H1 (cell line): ENCODE data around the gene PIMREG. TPM values are rescaled to one million over a fixed set of nuclear protein-coding genes. Genes with fewer than 3 reads are reported as not detected.

ENCODE experiments used
- CTCF ChIA-PET: fragments of 300-600 bp; sonication (Branson Sonifier 250); formaldehyde crosslinking; loops from one replicate; lab custom pipeline; 2021; ENCODE audit not compliant: partially characterized antibody; lab: Charles Lee
- POLR2A ChIA-PET: fragments of 300-600 bp; sonication (Branson Sonifier 250); formaldehyde crosslinking; loops from one replicate; lab custom pipeline; 2021; ENCODE audit warnings: inconsistent platforms; ENCODE audit not compliant: partially characterized antibody; lab: Charles Lee
- DNase-seq, 2 experiments: peaks; one replicate each; pipeline versions ENCODE4 v3.0.0 to v3.0.0-alpha.2; 2010 to 2022; ENCODE audit warnings: low spot score in 2 of 2, low read depth in 1 of 2, mixed read lengths in 1 of 2
- FAIRE-seq: peaks from 2 replicates; lab custom pipeline; 2011; peaks lifted over from hg19 to GRCh38; lab: Jason Lieb, UNC
- H2AFZ ChIP-seq: 2 replicates; pipeline ENCODE4 v1.8.1; 2012; ENCODE audit warnings: low read length, inconsistent platforms
- H2AK5ac ChIP-seq: 2 replicates; pipeline ENCODE4 v1.6.1; 2013; ENCODE audit warnings: low read depth, low read length
- H2BK120ac ChIP-seq: replicated peaks from 2 replicates; pipeline ENCODE3; 2013; ENCODE audit warnings: low read depth, low read length, inconsistent platforms
- H2BK12ac ChIP-seq: 2 replicates; pipeline ENCODE4 v1.6.1; 2013; ENCODE audit warnings: low read depth, low read length
- H2BK15ac ChIP-seq: 2 replicates; pipeline ENCODE4 v1.6.1; 2013; ENCODE audit warnings: low read length
- H2BK20ac ChIP-seq: 2 replicates; pipeline ENCODE4 v1.6.1; 2013; ENCODE audit warnings: low read length
- H2BK5ac ChIP-seq: 2 replicates; pipeline ENCODE4 v1.6.1; 2013; ENCODE audit warnings: low read depth, low read length
- H3K14ac ChIP-seq: 2 replicates; pipeline ENCODE4 v1.6.1; 2013; ENCODE audit warnings: inconsistent platforms; ENCODE audit not compliant: insufficient read length
- H3K18ac ChIP-seq: 2 replicates; pipeline ENCODE4 v1.6.1; 2013; ENCODE audit warnings: low read length; ENCODE audit errors: extremely low read depth
- H3K23ac ChIP-seq: 2 replicates; pipeline ENCODE4 v1.6.1; 2013; ENCODE audit warnings: inconsistent platforms; ENCODE audit not compliant: insufficient read length
- H3K23me2 ChIP-seq: 2 replicates; pipeline ENCODE4 v1.6.1; 2013; ENCODE audit warnings: low read depth, low read length
- H3K27ac ChIP-seq: 2 replicates; pipeline ENCODE4 v1.6.1; 2011; ENCODE audit warnings: low read depth, low read length, inconsistent platforms
- H3K27me3 ChIP-seq, 4 experiments: replicated peaks in 1 of 4; 1 replicate in 1 of 4; 2 replicates in 3 of 4; pipeline versions ENCODE4 v1.6.1 to v1.8.1; 2011 to 2013; ENCODE audit warnings: low read length in 3 of 4, mild to moderate bottlenecking in 3 of 4, inconsistent platforms in 2 of 4, mixed read lengths in 2 of 4, moderate library complexity in 1 of 4; ENCODE audit not compliant: control insufficient read depth in 3 of 4, insufficient read depth in 3 of 4; ENCODE audit errors: extremely low read depth in 1 of 4
- H3K36me3 ChIP-seq, 4 experiments: 2 replicates each; pipeline versions ENCODE4 v1.6.1 to v1.8.1; 2011 to 2013; ENCODE audit warnings: mild to moderate bottlenecking in 4 of 4, low read length in 3 of 4, moderate library complexity in 2 of 4, control low read depth in 1 of 4, inconsistent platforms in 1 of 4; ENCODE audit not compliant: insufficient read depth in 4 of 4, control insufficient read depth in 2 of 4
- H3K4ac ChIP-seq: replicated peaks from 2 replicates; pipeline ENCODE3; 2013; ENCODE audit warnings: low read length, low read depth, mixed read lengths, inconsistent platforms; ENCODE audit not compliant: insufficient read length
- H3K4me1 ChIP-seq, 4 experiments: replicated peaks in 1 of 4; 1 replicate in 1 of 4; 2 replicates in 3 of 4; pipeline versions ENCODE4 v1.6.1 to v1.8.1; 2011 to 2013; ENCODE audit warnings: low read length in 3 of 4, inconsistent platforms in 2 of 4, mixed read lengths in 1 of 4; ENCODE audit not compliant: insufficient read depth in 4 of 4, control insufficient read depth in 3 of 4
- H3K4me2 ChIP-seq, 2 experiments: 2 replicates each; pipeline versions ENCODE4 v1.6.1 to v1.8.1; 2011 to 2013; ENCODE audit warnings: low read depth in 2 of 2, low read length in 2 of 2, control low read depth in 1 of 2, inconsistent platforms in 1 of 2, mild to moderate bottlenecking in 1 of 2; ENCODE audit not compliant: insufficient read depth in 1 of 2
- H3K4me3 ChIP-seq, 4 experiments: fragments of 200-600, 300-600 bp in 1 of 4; sonication (generic), shearing (Covaris generic), sonication (Bioruptor Twin) in 1 of 4; 2 replicates each; pipeline versions ENCODE4 v1.5.1 to v1.8.1; 2011 to 2016; ENCODE audit warnings: low read length in 4 of 4, low read depth in 3 of 4, control low read depth in 2 of 4, inconsistent platforms in 2 of 4, mild to moderate bottlenecking in 2 of 4, mixed read lengths in 1 of 4, moderate library complexity in 1 of 4; ENCODE audit not compliant: insufficient read depth in 2 of 4; ENCODE audit errors: extremely low read depth in 1 of 4
- H3K56ac ChIP-seq: replicated peaks from 2 replicates; pipeline ENCODE3; 2013; ENCODE audit warnings: low read depth, mild to moderate bottlenecking, mixed read lengths, low read length, inconsistent platforms; ENCODE audit not compliant: insufficient read length
- H3K79me1 ChIP-seq: 2 replicates; pipeline ENCODE4 v1.6.1; 2013; ENCODE audit warnings: low read depth, low read length, control low read depth
- H3K79me2 ChIP-seq, 2 experiments: 2 replicates each; pipeline versions ENCODE4 v1.6.1 to v1.8.1; 2012 to 2013; ENCODE audit warnings: low read length in 2 of 2, mild to moderate bottlenecking in 2 of 2, inconsistent platforms in 1 of 2; ENCODE audit not compliant: insufficient read depth in 2 of 2, control insufficient read depth in 1 of 2
- H3K9ac ChIP-seq, 4 experiments: replicated peaks in 1 of 4; 1 replicate in 1 of 4; 2 replicates in 3 of 4; pipeline versions ENCODE4 v1.6.1 to v1.8.1; 2011 to 2013; ENCODE audit warnings: low read depth in 3 of 4, low read length in 3 of 4, control low read depth in 2 of 4, mild to moderate bottlenecking in 2 of 4, moderate library complexity in 2 of 4, inconsistent platforms in 1 of 4; ENCODE audit errors: extremely low read depth in 1 of 4
- H3K9me3 ChIP-seq, 2 experiments: 2 replicates each; pipeline versions ENCODE4 v1.6.1 to v1.8.1; 2012 to 2013; ENCODE audit warnings: mild to moderate bottlenecking in 2 of 2, moderate library complexity in 2 of 2, control low read depth in 1 of 2, inconsistent platforms in 1 of 2, low read depth in 1 of 2, low read length in 1 of 2, mixed read lengths in 1 of 2; ENCODE audit not compliant: insufficient read depth in 2 of 2
- H4K20me1 ChIP-seq, 2 experiments: replicated peaks in 1 of 2; 2 replicates each; pipeline versions ENCODE3 to v1.8.1; 2011 to 2013; ENCODE audit warnings: inconsistent platforms in 2 of 2, low read length in 2 of 2, mild to moderate bottlenecking in 1 of 2; ENCODE audit not compliant: insufficient read depth in 2 of 2, control insufficient read depth in 1 of 2
- H4K5ac ChIP-seq: 2 replicates; pipeline ENCODE4 v1.6.1; 2013; ENCODE audit warnings: low read length, low read depth, mixed read lengths, inconsistent platforms; ENCODE audit not compliant: insufficient read length
- H4K8ac ChIP-seq: 2 replicates; pipeline ENCODE4 v1.8.0; 2013; ENCODE audit warnings: mild to moderate bottlenecking, moderate library complexity, low read length, inconsistent platforms; ENCODE audit not compliant: insufficient read depth; ENCODE audit errors: extremely low read depth
- H4K91ac ChIP-seq: replicated peaks from 2 replicates; pipeline ENCODE3; 2013; ENCODE audit warnings: low read length, mixed read lengths, inconsistent platforms; ENCODE audit not compliant: insufficient read length
- BCL11A ChIP-seq, 2 experiments: IDR thresholded peaks; one replicate each; pipeline ENCODE4 v1.6.1; 2011; ENCODE audit warnings: low read depth in 2 of 2, low read length in 2 of 2, mild to moderate bottlenecking in 2 of 2
- EZH2 ChIP-seq: fragments of 200-600 bp; sonication (generic); IDR thresholded peaks from 2 replicates; pipeline ENCODE4 v1.7.1; 2012; ENCODE audit warnings: low read depth, mild to moderate bottlenecking, moderate library complexity, low read length, inconsistent platforms; ENCODE audit not compliant: severe bottlenecking
- PHF8 ChIP-seq: fragments of 200-600 bp; sonication (generic); conservative IDR thresholded peaks from 2 replicates; pipeline ENCODE4 v1.7.1; 2012; ENCODE audit warnings: low read depth, mild to moderate bottlenecking, inconsistent platforms, low read length, moderate library complexity
- RAD21 ChIP-seq, 2 experiments: IDR thresholded peaks in 1 of 2; conservative IDR thresholded peaks in 1 of 2; 2 replicates each; pipeline ENCODE4 v1.6.1; 2011; ENCODE audit warnings: low read depth in 2 of 2, low read length in 2 of 2, improper control_type of control experiment in 1 of 2, inconsistent platforms in 1 of 2, mild to moderate bottlenecking in 1 of 2, moderate library complexity in 1 of 2
- SIX5 ChIP-seq: IDR thresholded peaks from 2 replicates; pipeline ENCODE4 v1.6.1; 2011; ENCODE audit warnings: mild to moderate bottlenecking, low read depth, low read length
- SP2 ChIP-seq: IDR thresholded peaks from 2 replicates; pipeline ENCODE4 v1.6.1; 2012; ENCODE audit warnings: mild to moderate bottlenecking, low read length, inconsistent platforms
- TEAD4 ChIP-seq: IDR thresholded peaks from 2 replicates; pipeline ENCODE4 v1.6.1; 2012; ENCODE audit warnings: low read depth, low read length, inconsistent platforms, mixed read lengths
- WGBS, 2 experiments: shearing (Covaris generic) in 1 of 2; methylation state at CpG; one replicate each; pipeline versions ENCODE4 v1.1.6 to v1.1.7; 2013 to 2015; ENCODE audit warnings: low lambda C conversion rate in 2 of 2, mixed read lengths in 2 of 2, inconsistent platforms in 1 of 2, low coverage in 1 of 2, missing lambda C conversion rate in 1 of 2; ENCODE audit not compliant: insufficient replicate concordance in 2 of 2, insufficient coverage in 1 of 2, insufficient read length in 1 of 2; ENCODE audit errors: extremely low coverage in 1 of 2, missing lambda C conversion rate in 1 of 2; 5-methylcytosine and 5-hydroxymethylcytosine counted together
- polyA plus RNA-seq, 7 experiments: library from polyadenylated mRNA; depleted of rRNA in 3 of 7; stranded (reverse) in 5 of 7; unstranded in 2 of 7; fragments of >200 nt in 5 of 7; fragments of 200-250 nt in 2 of 7; gene quantifications; 1 replicate in 5 of 7; 2 replicates in 1 of 7; 4 replicates in 1 of 7; pipeline versions ENCODE4 v1.2.1 to v1.2.3, GENCODE V29; 2011 to 2013; ENCODE audit warnings: missing spikeins in 2 of 7, mixed read lengths in 2 of 7
- total RNA-seq: library from RNA; stranded (reverse); fragmentation: NEBNext Ultra II Directional; extraction: Animal tissue kit (Norgen Biotek cat#: 25700); gene quantifications from 2 replicates; pipeline ENCODE4 v1.2.1, GENCODE V29; 2021
- TF ChIP-seq, protein P1 (sequence below), 3 experiments: IDR thresholded peaks; 1 replicate in 2 of 3; 2 replicates in 1 of 3; pipeline versions ENCODE4 v1.5.1 to v1.6.1; 2011; ENCODE audit warnings: low read length in 3 of 3, mild to moderate bottlenecking in 3 of 3, inconsistent platforms in 2 of 3, low read depth in 1 of 3, moderate library complexity in 1 of 3; ENCODE audit not compliant: insufficient read depth in 1 of 3; ENCODE audit errors: control extremely low read depth in 1 of 3
- TF ChIP-seq, protein P2 (sequence below): IDR thresholded peaks from 2 replicates; pipeline ENCODE4 v1.6.1; 2012; ENCODE audit warnings: inconsistent platforms

Gene PIMREG
- total and polyA plus RNA-seq, 2 of the 8 experiments (the other 6 are each of a cell fraction or from before 2014, with no cell fraction given), result 133 to 148 TPM

DNA sequence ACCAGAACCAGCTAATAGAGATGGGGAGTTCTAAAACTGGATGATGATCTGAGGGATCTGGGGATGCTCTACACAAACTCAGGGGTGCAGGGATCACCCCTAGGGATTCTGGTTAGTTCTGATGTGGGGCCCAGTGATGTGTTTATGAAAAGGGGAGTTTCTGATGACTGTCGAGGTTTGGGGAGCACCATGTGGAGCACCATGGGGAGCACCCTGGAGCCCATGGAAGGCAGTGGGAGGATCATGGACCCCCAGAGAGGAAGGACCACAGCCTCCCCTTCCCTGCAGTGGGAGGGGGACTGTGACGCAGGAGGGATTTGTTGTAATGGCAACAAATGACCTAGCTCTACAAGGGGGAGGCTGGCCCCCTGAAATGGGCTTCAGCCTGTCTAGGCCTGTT is 18.4 kb downstream of the PIMREG start:
- Histone ChIP-seq H3K23ac (no peak overlapping the region), H4K91ac (peak overlapping the region; percentile 70), H3K36me3 (no peaks in the 10 kb centered on the region), H2AK5ac (no peak overlapping the region), H3K27me3 (no peaks in the 10 kb centered on the region; a peak in 2 of 7 replicates), H4K8ac (no peak overlapping the region), H3K14ac (no peak overlapping the region), H2AFZ (no peak overlapping the region), H4K5ac (no peak overlapping the region), H3K56ac (no peak overlapping the region), H3K9ac (no peak overlapping the region), H3K4me2 (0 out of 4 replicates have a peak overlapping the region, but pooled peaks of 1 of the 2 experiments have one; percentile 32), H3K27ac (no peak overlapping the region; the same call in 1 of the 2 replicates), H3K79me2 (no peaks in the 10 kb centered on the region), H3K9me3 (no peaks in the 10 kb centered on the region), H3K4ac (peak overlapping the region; percentile 32), H3K18ac (no peak overlapping the region; the same call in 1 of the 2 replicates), H2BK15ac (peak overlapping the region; percentile 88; the same call in 1 of the 2 replicates), H2BK12ac (no peak overlapping the region), H2BK5ac (no peak overlapping the region), H3K4me3 (no peak overlapping the region), H3K4me1 (peaks cover 4 to 24% (median 17%) of the 10 kb centered on the region in 4 experiments), H4K20me1 (no peaks in the 10 kb centered on the region), H3K23me2 (no peaks in the 10 kb centered on the region), H3K79me1 (no peaks in the 10 kb centered on the region), H2BK20ac (no peak overlapping the region), H2BK120ac (no peak overlapping the region)
- 81% methylated on average over 2 of the region's 2 CpGs; no CpG with 5 or more reads in 1 of the 2 experiments for WGBS, 2 experiments
- FAIRE-seq (no peak), DNase-seq (no peak)
- ChIA-PET CTCF (interaction anchor here (0.7 to 8.3 kb wide), 7 partner anchors 8 to 186 kb away, joined by 3 to 68 read pairs (median 3); no protein-coding TSS in a partner anchor), POLR2A (interaction anchor here (0.7 to 7.4 kb wide), 7 partner anchors 8 to 97 kb away, joined by 3 to 34 read pairs (median 4); partner anchors contain the start of gene PIMREG)
- TF ChIP-seq, protein P1, sequence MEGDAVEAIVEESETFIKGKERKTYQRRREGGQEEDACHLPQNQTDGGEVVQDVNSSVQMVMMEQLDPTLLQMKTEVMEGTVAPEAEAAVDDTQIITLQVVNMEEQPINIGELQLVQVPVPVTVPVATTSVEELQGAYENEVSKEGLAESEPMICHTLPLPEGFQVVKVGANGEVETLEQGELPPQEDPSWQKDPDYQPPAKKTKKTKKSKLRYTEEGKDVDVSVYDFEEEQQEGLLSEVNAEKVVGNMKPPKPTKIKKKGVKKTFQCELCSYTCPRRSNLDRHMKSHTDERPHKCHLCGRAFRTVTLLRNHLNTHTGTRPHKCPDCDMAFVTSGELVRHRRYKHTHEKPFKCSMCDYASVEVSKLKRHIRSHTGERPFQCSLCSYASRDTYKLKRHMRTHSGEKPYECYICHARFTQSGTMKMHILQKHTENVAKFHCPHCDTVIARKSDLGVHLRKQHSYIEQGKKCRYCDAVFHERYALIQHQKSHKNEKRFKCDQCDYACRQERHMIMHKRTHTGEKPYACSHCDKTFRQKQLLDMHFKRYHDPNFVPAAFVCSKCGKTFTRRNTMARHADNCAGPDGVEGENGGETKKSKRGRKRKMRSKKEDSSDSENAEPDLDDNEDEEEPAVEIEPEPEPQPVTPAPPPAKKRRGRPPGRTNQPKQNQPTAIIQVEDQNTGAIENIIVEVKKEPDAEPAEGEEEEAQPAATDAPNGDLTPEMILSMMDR (IDR thresholded peaks at IDR 0.05; ENCODE audit: control extremely low read depth in 1 of 3, insufficient read depth in 1 of 3, low read depth in 1 of 3, low read length in 3 of 3), result no peak
- TF ChIP-seq SIX5, result no peak
- no peak for TF ChIP-seq EZH2
- TF ChIP-seq PHF8, result no peak
- no peak for TF ChIP-seq RAD21 (IDR thresholded peaks at IDR 0.05 in 1 of 2, conservative IDR thresholded peaks at IDR 0.05 in 1 of 2; ENCODE audit: low read depth in 2 of 2, low read length in 2 of 2)
- no peak for TF ChIP-seq SP2
- no peak for TF ChIP-seq TEAD4
- TF ChIP-seq BCL11A (IDR thresholded peaks at IDR 0.05; ENCODE audit: low read depth in 2 of 2, low read length in 2 of 2), result no peak
- TF ChIP-seq, protein P2, sequence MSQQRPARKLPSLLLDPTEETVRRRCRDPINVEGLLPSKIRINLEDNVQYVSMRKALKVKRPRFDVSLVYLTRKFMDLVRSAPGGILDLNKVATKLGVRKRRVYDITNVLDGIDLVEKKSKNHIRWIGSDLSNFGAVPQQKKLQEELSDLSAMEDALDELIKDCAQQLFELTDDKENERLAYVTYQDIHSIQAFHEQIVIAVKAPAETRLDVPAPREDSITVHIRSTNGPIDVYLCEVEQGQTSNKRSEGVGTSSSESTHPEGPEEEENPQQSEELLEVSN, result no peak
